Bronchial epithelial cell (primary cell): ENCODE results near the gene STX12. TPM values are rescaled to one million over a fixed set of nuclear protein-coding genes. Genes with fewer than 3 reads are reported as not detected.
A peak's percentile ranks its signal among the peaks of the same experiment; 100 is the strongest.
"Not testable (repeated sequence)": the region's sequence is repeated elsewhere in the genome, so short reads cannot be mapped to it uniquely, and the experiment has no call there.

Source experiments
- DNase-seq: peaks from one replicate; pipeline ENCODE4 v3.0.0-alpha.2; 2010; ENCODE audit warnings: low read depth
- FAIRE-seq: peaks from 2 replicates; lab custom pipeline; 2011; peaks lifted over from hg19 to GRCh38; lab: Jason Lieb, UNC
- H3K27me3 ChIP-seq: 2 replicates; pipeline ENCODE4 v1.5.1; 2011; ENCODE audit warnings: low read length; ENCODE audit not compliant: control insufficient read depth, insufficient read depth
- H3K36me3 ChIP-seq: 2 replicates; pipeline ENCODE4 v1.5.1; 2011; ENCODE audit warnings: low read length; ENCODE audit not compliant: control insufficient read depth, insufficient read depth
- H3K4me3 ChIP-seq: 2 replicates; pipeline ENCODE4 v1.5.1; 2011; ENCODE audit warnings: mild to moderate bottlenecking, low read depth, low read length, control low read depth
- CTCF ChIP-seq: IDR thresholded peaks from 2 replicates; pipeline ENCODE4 v1.5.1; 2011; ENCODE audit warnings: mild to moderate bottlenecking, moderate library complexity, low read length, control low read depth, inconsistent platforms; ENCODE audit not compliant: insufficient read depth, severe bottlenecking
- total RNA-seq: library from RNA; depleted of rRNA; stranded (reverse); fragments of >200 nt; gene quantifications from 2 replicates; pipeline ENCODE4 v1.2.1, GENCODE V29; 2014

Gene STX12
- total RNA-seq, 1 donor from 2014 or later = 29.7 TPM

- no peak for TF ChIP-seq CTCF
- Histone ChIP-seq H3K4me3 (peak overlapping the region; percentile 97), H3K27me3 (no peaks in the 10 kb centered on the region), H3K36me3 (no peaks in the 10 kb centered on the region)
- DNase-seq = no peak
- no peak for FAIRE-seq
Observed at GRCh38 chr1:27772036-27772931, 735 bp upstream of the STX12 start.

- Histone ChIP-seq H3K36me3 (no peaks in the 10 kb centered on the region), H3K4me3 (peak overlapping the region; percentile 97), H3K27me3 (no peaks in the 10 kb centered on the region)
- DNase-seq = peak; percentile 55
- no peak for TF ChIP-seq CTCF
- FAIRE-seq = no peak
Observed at GRCh38 chr1:27773826-27774445, 917 bp downstream of the STX12 start.

GRCh38 chr1:27774654-27775053 lies 1.6 kb downstream of the STX12 start:
- FAIRE-seq = no peak
- H3K4me3 ChIP-seq = no peak overlapping the region

GRCh38 chr1:27775336-27775735 lies 2.3 kb downstream of the STX12 start:
- DNase-seq = peak; percentile 20
- H3K36me3 ChIP-seq, H3K4me3 ChIP-seq, H3K27me3 ChIP-seq, FAIRE-seq: not testable (repeated sequence)

More at GRCh38 chr1:27774654-27775053, 1.6 kb downstream of the STX12 start:
- no peak for DNase-seq
- no peaks in the 10 kb centered on the region for H3K36me3 ChIP-seq
- no peaks in the 10 kb centered on the region for H3K27me3 ChIP-seq
- TF ChIP-seq CTCF = no peak

- not testable (repeated sequence) for H3K36me3 ChIP-seq, H3K4me3 ChIP-seq, H3K27me3 ChIP-seq, FAIRE-seq, DNase-seq
Observed at GRCh38 chr1:27776276-27776675, 3.3 kb downstream of the STX12 start.

GRCh38 chr1:27778056-27778455 lies 5.0 kb downstream of the STX12 start:
- H3K27me3 ChIP-seq = no peaks in the 10 kb centered on the region
- no peaks in the 10 kb centered on the region for H3K36me3 ChIP-seq
- DNase-seq (no peak), FAIRE-seq (no peak)
- TF ChIP-seq CTCF = no peak
- no peak overlapping the region for H3K4me3 ChIP-seq
